Hepatocyte (in vitro differentiated cells): ENCODE measurements around the gene PRPS1. TPM values are rescaled to one million over a fixed set of nuclear protein-coding genes. Genes with fewer than 3 reads are reported as not detected.
A peak's percentile ranks its signal among the peaks of the same experiment; 100 is the strongest.

Experiments used
- DNase-seq: peaks from one replicate; pipeline ENCODE4 v3.0.0-alpha.2; 2016; ENCODE audit warnings: low spot score
- H2AFZ ChIP-seq: fragments of 200-600 bp; sonication (generic); 2 replicates; pipeline ENCODE4 v1.6.0; 2016; ENCODE audit warnings: antibody characterized with exemption, mild to moderate bottlenecking
- H3K27ac ChIP-seq: fragments of 200-600 bp; sonication (generic); 2 replicates; pipeline ENCODE4 v1.5.1; 2016; ENCODE audit warnings: mild to moderate bottlenecking
- H3K27me3 ChIP-seq: fragments of 200-600 bp; sonication (generic); 2 replicates; pipeline ENCODE4 v1.6.1; 2016
- H3K36me3 ChIP-seq: fragments of 200-600 bp; sonication (generic); replicated peaks from 2 replicates; pipeline ENCODE4 v1.5.1; 2016; ENCODE audit warnings: low read depth; ENCODE audit not compliant: insufficient read depth
- H3K4me1 ChIP-seq: fragments of 200-600 bp; sonication (generic); 2 replicates; pipeline ENCODE4 v1.5.1; 2016; ENCODE audit warnings: mild to moderate bottlenecking, moderate library complexity; ENCODE audit not compliant: insufficient read depth
- H3K4me2 ChIP-seq: fragments of 200-600 bp; sonication (generic); 2 replicates; pipeline ENCODE4 v1.6.0; 2016
- H3K4me3 ChIP-seq: fragments of 200-600 bp; sonication (generic); 2 replicates; pipeline ENCODE4 v1.5.1; 2016; ENCODE audit warnings: mild to moderate bottlenecking
- H3K79me2 ChIP-seq: fragments of 200-600 bp; sonication (generic); 2 replicates; pipeline ENCODE4 v1.6.0; 2017; ENCODE audit warnings: mild to moderate bottlenecking
- H3K9me2 ChIP-seq: fragments of 200-600 bp; sonication (generic); replicated peaks from 2 replicates; pipeline ENCODE4 v1.6.0; 2017; ENCODE audit warnings: mild to moderate bottlenecking; ENCODE audit not compliant: insufficient read depth
- H3K9me3 ChIP-seq: fragments of 200-600 bp; sonication (generic); 2 replicates; pipeline ENCODE4 v1.5.1; 2016; ENCODE audit warnings: low read depth, mild to moderate bottlenecking
- H4K20me1 ChIP-seq: fragments of 200-600 bp; sonication (generic); 2 replicates; pipeline ENCODE4 v1.6.0; 2016; ENCODE audit warnings: mild to moderate bottlenecking; ENCODE audit not compliant: insufficient read depth, poor library complexity, severe bottlenecking
- EZH2 ChIP-seq: fragments of 200-600 bp; sonication (generic); IDR thresholded peaks from 2 replicates; pipeline ENCODE4 v1.6.1; 2016; ENCODE audit warnings: antibody characterized with exemption, mild to moderate bottlenecking, borderline replicate concordance
- EZH2phosphoT487 ChIP-seq: fragments of 200-600 bp; sonication (generic); IDR thresholded peaks from one replicate; pipeline ENCODE4 v1.6.1; 2018; ENCODE audit warnings: antibody characterized with exemption, mild to moderate bottlenecking, low read depth, moderate library complexity; ENCODE audit not compliant: unreplicated experiment, severe bottlenecking
- WGBS: methylation state at CpG from one replicate; pipeline ENCODE4 v1.1.6; 2016; ENCODE audit warnings: low lambda C conversion rate; ENCODE audit errors: missing lambda C conversion rate; 5-methylcytosine and 5-hydroxymethylcytosine counted together
- polyA plus RNA-seq: library from polyadenylated mRNA; unstranded; fragments of >200 nt; fragmentation: Nextera tagmentation; extraction: Ambion mirVana; gene quantifications from 2 replicates; pipeline ENCODE4 v1.2.1, GENCODE V29; 2016
- total RNA-seq: library from RNA; depleted of rRNA; stranded (reverse); fragments of >200 nt; gene quantifications from 2 replicates; pipeline ENCODE4 v1.2.3, GENCODE V29; 2014
- TF ChIP-seq, protein P1 (sequence below): fragments of 200-600 bp; sonication (generic); IDR thresholded peaks from 2 replicates; pipeline ENCODE4 v1.5.1; 2016; ENCODE audit warnings: antibody characterized with exemption, mild to moderate bottlenecking; ENCODE audit not compliant: poor library complexity

The PRPS1 gene
- total and polyA plus RNA-seq, 2 experiments from 2014 or later, result 41.1 to 59.2 TPM

DNA sequence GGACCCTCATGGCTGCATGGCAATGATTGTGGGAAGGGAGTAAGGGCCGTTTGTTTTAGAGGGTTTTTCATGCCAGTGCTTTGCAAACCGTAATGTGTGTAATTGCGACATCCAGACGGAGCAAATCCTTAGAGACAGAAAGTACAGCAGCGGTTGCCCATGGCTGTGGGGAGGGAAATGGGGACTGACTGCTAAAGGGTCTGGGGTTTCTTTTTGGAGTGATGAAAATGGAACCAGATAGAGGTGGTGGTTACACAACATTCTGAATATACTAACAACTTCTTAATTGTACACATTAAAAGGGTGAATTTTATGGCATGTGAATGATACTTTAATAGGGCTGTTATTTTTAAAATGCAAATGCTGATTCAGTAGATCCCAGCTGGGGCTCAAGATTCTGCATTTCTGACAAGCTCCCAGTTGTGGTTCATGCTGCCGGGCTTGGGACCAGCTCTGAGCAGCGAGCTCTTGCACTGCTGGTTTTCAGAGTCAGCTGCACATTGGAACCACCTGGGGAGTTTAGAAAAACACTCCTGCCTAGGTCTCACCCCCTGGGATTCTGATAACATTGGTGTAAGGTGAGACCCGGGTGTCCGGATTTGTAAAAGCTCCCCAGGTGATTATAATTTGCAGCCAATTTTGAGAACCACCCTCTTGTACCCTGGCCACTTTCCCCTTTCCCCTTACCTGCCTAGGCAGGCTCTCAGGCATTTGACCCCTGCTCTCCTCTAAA is 47.7 kb downstream of the PRPS1 start:
- Histone ChIP-seq H3K27ac (peak overlapping the region; percentile 96), H3K9me2 (no peaks in the 10 kb centered on the region), H4K20me1 (no peaks in the 10 kb centered on the region), H3K4me2 (peak overlapping the region; percentile 79), H3K4me1 (peaks cover 36% of the 10 kb centered on the region), H2AFZ (no peak overlapping the region), H3K79me2 (peaks cover under 1% of the 10 kb centered on the region), H3K9me3 (no peaks in the 10 kb centered on the region), H3K4me3 (peak overlapping the region; percentile 22), H3K27me3 (no peaks in the 10 kb centered on the region), H3K36me3 (no peaks in the 10 kb centered on the region)
- TF ChIP-seq, protein P1, sequence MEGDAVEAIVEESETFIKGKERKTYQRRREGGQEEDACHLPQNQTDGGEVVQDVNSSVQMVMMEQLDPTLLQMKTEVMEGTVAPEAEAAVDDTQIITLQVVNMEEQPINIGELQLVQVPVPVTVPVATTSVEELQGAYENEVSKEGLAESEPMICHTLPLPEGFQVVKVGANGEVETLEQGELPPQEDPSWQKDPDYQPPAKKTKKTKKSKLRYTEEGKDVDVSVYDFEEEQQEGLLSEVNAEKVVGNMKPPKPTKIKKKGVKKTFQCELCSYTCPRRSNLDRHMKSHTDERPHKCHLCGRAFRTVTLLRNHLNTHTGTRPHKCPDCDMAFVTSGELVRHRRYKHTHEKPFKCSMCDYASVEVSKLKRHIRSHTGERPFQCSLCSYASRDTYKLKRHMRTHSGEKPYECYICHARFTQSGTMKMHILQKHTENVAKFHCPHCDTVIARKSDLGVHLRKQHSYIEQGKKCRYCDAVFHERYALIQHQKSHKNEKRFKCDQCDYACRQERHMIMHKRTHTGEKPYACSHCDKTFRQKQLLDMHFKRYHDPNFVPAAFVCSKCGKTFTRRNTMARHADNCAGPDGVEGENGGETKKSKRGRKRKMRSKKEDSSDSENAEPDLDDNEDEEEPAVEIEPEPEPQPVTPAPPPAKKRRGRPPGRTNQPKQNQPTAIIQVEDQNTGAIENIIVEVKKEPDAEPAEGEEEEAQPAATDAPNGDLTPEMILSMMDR, result no peak
- TF ChIP-seq EZH2phosphoT487 (no peak), EZH2 (no peak)
- peak; percentile 61 for DNase-seq
- WGBS, result 23% methylated on average over 9 of the region's 9 CpGs

DNA sequence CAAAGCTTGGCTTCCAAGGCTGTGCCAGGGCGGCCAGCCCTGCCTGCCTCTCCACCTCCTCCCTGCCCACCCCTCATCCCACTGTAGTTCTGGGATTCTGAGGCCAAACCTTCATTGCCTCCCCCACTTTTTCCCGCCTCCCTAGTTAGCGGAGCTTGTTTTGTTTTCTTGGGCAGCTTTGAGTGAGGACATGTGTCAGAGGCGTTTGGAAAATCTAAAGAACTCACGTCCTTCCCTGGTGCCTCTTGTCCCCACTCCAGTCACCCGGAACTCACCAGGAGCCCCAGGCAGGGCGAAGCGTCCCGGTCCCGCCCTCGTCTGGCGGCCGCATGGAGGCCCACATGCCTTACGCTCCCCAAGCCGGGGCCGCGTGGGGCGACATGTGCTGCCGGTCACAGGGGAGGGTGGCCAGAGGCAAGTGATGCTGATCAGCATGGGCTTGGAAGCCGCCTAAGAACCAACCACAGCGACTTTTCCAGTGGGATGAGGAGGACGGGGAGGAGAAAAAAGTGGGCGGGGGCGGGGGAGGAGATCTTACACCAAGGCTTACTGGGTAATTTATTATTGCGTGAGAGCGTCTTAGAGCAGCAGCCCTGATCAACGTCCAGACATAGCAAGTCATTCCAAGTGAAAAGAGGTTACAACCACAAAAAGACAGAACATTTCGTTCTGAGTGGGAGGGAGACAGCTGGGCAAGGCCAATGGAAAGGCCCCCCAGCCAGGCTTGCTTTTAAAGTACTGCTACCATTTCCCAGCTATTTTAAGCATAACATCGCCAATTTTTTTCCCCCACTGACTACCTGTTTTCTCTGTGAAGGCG is 48.5 kb downstream of the PRPS1 start:
- H3K4me1 ChIP-seq, result peaks cover 36% of the 10 kb centered on the region
- H3K9me3 ChIP-seq, result no peaks in the 10 kb centered on the region
- no peaks in the 10 kb centered on the region for H3K79me2 ChIP-seq
- H3K4me3 ChIP-seq, result peak overlapping the region; percentile 22
- WGBS, result 37% methylated on average over 29 of the region's 30 CpGs
- H3K27me3 ChIP-seq, result no peaks in the 10 kb centered on the region
- H3K4me2 ChIP-seq, result peak overlapping the region; percentile 79
- H2AFZ ChIP-seq, result no peak overlapping the region
- TF ChIP-seq EZH2phosphoT487 (no peak), EZH2 (no peak)
- TF ChIP-seq, protein P1, result no peak
- H4K20me1 ChIP-seq, result no peaks in the 10 kb centered on the region
- H3K27ac ChIP-seq, result peak overlapping the region; percentile 96
- H3K36me3 ChIP-seq, result no peaks in the 10 kb centered on the region
- no peaks in the 10 kb centered on the region for H3K9me2 ChIP-seq
- peak; percentile 89 for DNase-seq

DNA sequence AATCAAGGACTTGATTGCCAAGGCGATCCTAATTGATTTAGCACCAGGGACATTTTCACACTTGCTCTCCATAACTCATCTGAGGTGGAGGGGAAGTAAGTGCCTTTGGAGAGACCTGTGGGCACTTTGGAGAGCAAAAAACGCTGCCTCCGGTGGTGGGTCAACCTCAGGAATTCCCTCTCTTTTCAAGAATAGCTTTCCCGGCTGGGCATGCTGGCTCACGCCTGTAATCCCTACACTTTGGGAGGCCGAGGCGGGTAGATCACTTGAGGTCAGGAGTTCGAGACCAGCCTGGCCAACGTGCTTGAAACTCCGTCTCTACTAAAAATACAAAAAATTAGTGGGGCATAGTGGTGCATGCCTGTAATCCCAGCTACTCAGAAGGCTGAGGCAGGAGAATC is 49.2 kb downstream of the PRPS1 start:
- Histone ChIP-seq H3K27ac (peak overlapping the region; percentile 96), H3K4me2 (peak overlapping the region; percentile 79), H3K4me3 (no peak overlapping the region), H3K36me3 (no peaks in the 10 kb centered on the region), H3K79me2 (no peaks in the 10 kb centered on the region), H3K9me3 (no peaks in the 10 kb centered on the region), H4K20me1 (no peaks in the 10 kb centered on the region), H2AFZ (no peak overlapping the region), H3K4me1 (peaks cover 41% of the 10 kb centered on the region), H3K9me2 (no peaks in the 10 kb centered on the region), H3K27me3 (no peaks in the 10 kb centered on the region)
- TF ChIP-seq EZH2phosphoT487, result no peak
- TF ChIP-seq, protein P1, result no peak
- TF ChIP-seq EZH2, result no peak
- DNase-seq, result no peak
- WGBS, result 54% methylated on average over 10 of the region's 10 CpGs
